ENCODE data around the gene ITFG2.
"Not testable (repeated sequence)": the region's sequence is repeated elsewhere in the genome, so short reads cannot be mapped to it uniquely, and the experiment has no call there.

ITFG2 gene

DNA sequence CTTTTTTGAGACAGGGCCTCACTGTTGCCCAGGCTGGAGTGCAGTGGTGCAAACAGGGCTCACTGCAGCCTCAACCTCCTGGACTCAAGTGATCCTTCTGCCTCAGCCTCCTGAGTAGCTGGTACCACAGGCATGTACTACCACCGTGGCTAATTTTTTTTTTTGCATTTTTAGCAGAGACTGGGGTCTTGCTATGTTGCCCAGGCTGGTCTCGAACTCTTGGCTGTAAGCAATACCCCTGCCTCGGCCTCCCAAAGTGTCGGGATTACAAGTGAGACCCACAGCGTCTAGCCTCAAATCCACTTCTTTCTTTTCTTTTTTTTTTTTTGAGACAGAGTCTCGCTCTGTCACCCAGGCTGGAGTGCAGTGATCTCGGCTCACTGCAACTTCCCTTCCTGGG lies 50.9 kb downstream of the ITFG2 start:
- DNase-seq (ENCODE audit: low read depth in 3 of 3) = not testable (repeated sequence)

GRCh38 chr12:2864198-2864597 lies 51.7 kb downstream of the ITFG2 start:
- DNase-seq (ENCODE audit: low read depth in 3 of 3) = no peak

GRCh38 chr12:2868986-2869632 lies 56.6 kb downstream of the ITFG2 start:
- not testable (repeated sequence) for DNase-seq (ENCODE audit: low read depth in 3 of 3)

Data from stimulated activated CD4-positive, alpha-beta T cell treated with anti-CD3 and anti-CD28 coated beads, TNF-alpha, amount 100 ng/mL, for 24 hours (primary cell).